Omental fat pad (tissue), 4 donors: ENCODE results near the gene ANKS3. TPM values are rescaled to one million over a fixed set of nuclear protein-coding genes. Genes with fewer than 3 reads are reported as not detected.

Experiments used
- ATAC-seq: fragments of 150-250 bp; one replicate; pipeline ENCODE4 v1.9.1; 2016; ENCODE audit warnings: mild to moderate bottlenecking, moderate library complexity; ENCODE audit not compliant: low FRiP score
- DNase-seq: peaks from one replicate; pipeline ENCODE4 v3.0.0-alpha.2; 2019; ENCODE audit warnings: low spot score
- CTCF ChIP-seq, 3 donors: fragments of 450-650 bp; IDR thresholded peaks; one replicate each; pipeline ENCODE4 v1.5.1; 2016 to 2017; ENCODE audit warnings: antibody characterized with exemption in 3 of 3, mild to moderate bottlenecking in 3 of 3, moderate library complexity in 2 of 3
- total RNA-seq, 4 donors: library from RNA; depleted of rRNA; stranded (reverse); fragments of >200 nt; gene quantifications; one replicate each; pipeline ENCODE4 v1.1.0, GENCODE V29; 2016

Gene ANKS3
- total RNA-seq, 4 donors from 2014 or later: 12.6 to 24.1 (median 17.2) TPM

- ATAC-seq: peak; percentile 1
- DNase-seq: no peak
- no peak for TF ChIP-seq CTCF (IDR thresholded peaks at IDR 0.05)
These were observed 41.4 kb downstream of the ANKS3 start for GRCh38 chr16:4692460-4693295.

- no peak for DNase-seq
These were observed 42.2 kb downstream of the ANKS3 start for GRCh38 chr16:4691666-4692412.

GRCh38 chr16:4690946-4691665 is 43.0 kb downstream of the ANKS3 start:
- no peak for DNase-seq
- no peak for ATAC-seq
- no peak for TF ChIP-seq CTCF (IDR thresholded peaks at IDR 0.05)

More at GRCh38 chr16:4691666-4692412, 42.2 kb downstream of the ANKS3 start:
- TF ChIP-seq CTCF (IDR thresholded peaks at IDR 0.05): no peak
- no peak for ATAC-seq

- DNase-seq (no peak), ATAC-seq (no peak)
- no peak for TF ChIP-seq CTCF (IDR thresholded peaks at IDR 0.05)
These were observed 44.0 kb downstream of the ANKS3 start for GRCh38 chr16:4689864-4690704.

- no peak for DNase-seq
- ATAC-seq: no peak
- TF ChIP-seq CTCF (IDR thresholded peaks at IDR 0.05): no peak
These were observed 44.9 kb downstream of the ANKS3 start for GRCh38 chr16:4689091-4689671.

DNA sequence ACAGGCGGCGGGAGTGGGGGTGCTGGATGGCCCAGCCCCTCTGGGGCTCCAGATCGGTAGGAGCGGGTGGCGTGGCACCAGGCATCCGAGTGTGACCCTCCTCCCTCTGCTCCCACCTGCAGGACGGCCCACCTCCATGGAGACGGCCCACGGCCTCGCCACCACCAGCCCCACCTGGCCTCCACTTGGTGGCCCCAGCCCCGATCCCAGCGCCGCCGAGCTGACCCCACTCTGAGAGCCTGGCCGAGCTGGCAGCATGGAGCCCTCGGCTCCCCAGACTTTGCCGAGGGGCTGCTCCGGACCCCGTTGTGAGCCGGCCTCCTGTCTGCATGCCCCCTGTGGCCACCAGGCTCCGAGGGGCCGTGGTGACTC is 45.4 kb downstream of the ANKS3 start:
- ATAC-seq (no peak), DNase-seq (no peak)
- no peak for TF ChIP-seq CTCF (IDR thresholded peaks at IDR 0.05)
